ENCODE measurements around the gene PLOD2.

The PLOD2 gene

DNA sequence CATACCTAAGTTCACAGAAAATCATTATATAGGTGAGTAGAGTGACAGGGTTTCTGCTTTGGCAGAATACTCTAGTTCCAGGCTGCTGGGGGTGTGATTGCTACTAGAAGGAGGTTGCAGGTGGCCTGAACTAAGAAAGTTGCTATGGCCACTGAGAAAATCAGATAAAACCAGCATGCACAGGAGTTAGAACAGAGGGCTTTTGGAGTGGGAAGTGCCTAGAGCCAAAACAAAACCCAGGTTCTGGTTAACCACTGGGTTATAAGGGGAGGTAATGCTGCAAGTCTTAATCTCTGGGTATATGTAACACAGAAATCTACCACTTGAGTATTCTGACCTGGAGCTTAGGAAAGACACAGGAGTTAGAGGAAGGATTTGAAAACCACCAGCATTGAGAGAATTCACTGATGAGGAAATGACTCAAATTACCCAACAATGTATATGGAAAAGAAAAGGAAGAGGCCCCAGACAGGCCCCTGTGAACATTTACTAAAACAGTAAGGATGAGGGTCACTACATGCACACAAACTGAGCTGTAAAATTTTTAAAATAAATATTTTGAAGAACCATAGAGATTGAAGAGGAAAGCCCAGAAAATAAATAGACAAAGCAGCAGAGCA, 60.0 kb downstream of the PLOD2 start:
- no peak for DNase-seq (ENCODE audit: low spot score)

DNA sequence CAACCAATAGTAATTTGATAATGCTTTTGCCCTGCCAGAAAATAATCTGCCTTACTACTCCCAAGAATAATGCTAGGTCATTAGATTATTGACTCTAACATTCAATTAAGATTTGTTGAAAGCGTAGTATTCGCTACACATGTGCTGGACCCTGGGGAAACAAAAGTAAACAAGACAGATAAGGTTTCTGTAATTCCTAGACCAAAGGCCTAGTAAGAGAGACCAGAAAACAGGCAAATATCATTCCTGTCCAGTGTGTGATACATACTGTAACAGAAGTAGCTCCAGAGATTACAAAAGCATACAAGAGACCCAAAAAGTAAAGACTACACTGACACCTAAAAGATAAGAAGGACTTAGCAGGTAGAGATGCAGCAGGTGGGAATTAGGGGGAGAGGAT, 60.8 kb downstream of the PLOD2 start:
- no peak for DNase-seq (ENCODE audit: low spot score)

DNA sequence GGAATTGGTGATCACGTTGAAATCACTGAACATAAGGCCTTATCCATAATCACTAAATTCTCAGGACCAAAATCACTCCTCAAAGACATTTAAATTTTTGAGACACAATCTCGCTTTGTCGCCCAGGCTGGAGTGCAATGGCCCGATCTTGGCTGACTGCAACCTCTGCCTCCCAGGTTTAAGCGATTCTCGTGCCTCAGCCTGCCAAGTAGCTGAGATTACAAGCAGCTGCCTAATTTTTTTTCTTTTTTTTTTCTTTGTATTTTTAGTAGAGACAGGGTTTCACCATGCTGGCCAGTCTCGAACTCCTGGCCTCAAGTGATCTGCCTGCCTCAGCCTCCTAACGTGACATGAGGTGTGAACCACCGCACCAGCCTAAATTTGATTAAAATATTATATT, 61.7 kb downstream of the PLOD2 start:
- no peak for DNase-seq (ENCODE audit: low spot score)

DNA sequence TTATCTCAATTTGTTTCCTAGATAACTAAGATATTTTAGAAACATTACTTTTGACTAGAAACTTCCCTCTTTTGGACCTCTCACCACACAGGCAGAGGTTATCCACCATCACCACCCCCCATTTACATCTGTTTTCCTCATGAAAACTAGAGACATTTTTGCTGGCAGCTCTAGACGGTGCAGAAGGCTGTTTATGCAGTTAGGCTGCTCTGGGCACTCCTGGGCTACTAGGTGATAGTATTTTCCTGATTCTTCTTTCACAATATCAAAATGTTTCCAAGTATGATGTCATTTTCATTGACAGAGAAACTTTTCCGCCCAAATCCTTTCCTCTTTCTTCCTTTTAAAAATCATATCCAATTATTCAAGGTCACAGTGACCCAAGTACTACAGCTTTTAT, 67.1 kb downstream of the PLOD2 start:
- no peak for DNase-seq (ENCODE audit: low spot score)

DNA sequence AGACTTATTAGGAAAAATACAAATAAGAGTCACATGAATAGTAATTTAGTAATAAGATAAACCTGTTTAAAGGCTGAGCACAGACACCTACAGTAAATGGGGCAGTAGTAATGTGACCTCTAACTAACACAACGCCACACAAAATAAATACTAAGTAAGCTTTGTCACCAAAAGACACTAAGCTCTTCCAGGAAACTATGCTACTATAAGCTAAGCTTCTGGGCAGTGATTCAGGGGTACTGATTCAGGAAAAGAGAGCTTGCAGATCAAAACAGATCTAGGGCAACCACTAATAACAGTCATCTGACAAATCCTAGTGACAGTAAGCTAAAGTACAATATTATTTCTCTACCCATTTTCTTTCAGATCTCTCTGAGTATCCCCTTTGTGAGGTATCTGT, 68.8 kb downstream of the PLOD2 start:
- DNase-seq (ENCODE audit: low spot score): no peak

DNA sequence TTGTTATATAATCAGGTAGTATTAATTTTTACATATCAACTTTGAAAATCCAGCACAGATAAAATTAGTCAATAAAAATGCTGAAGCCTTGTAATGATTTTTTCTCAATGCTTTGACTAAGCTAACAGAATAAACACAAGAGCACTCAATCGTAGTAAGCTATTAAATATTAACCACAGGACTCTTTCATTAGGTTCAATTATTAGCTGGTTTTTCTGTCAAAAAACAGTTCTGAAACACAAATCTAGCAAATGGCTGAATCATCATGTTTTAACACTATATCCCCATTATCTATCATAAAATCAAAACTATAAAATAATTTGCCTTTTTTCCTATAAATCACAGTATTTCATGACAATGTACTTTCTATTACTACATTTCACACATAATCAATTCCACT, 69.6 kb downstream of the PLOD2 start:
- no peak for DNase-seq (ENCODE audit: low spot score)

DNA sequence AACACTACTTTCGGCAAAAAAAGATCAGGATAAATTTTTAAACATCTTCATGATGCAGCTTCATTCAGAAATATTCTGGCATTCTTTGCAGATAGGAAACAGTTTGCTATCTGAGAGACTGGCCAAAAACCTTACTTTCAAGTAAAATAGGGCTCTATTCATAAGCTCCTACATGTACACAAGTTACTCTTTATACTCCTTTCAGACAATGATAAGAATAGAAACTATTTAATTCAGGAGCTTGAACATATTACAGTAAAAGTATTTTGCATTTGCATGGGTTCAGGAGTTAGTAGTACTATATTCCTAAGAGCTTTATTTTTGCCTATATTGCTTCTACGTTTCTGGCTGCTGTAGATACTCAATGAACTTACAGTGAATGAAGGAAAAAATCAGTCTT, 70.5 kb downstream of the PLOD2 start:
- no peak for DNase-seq (ENCODE audit: low spot score)

DNA sequence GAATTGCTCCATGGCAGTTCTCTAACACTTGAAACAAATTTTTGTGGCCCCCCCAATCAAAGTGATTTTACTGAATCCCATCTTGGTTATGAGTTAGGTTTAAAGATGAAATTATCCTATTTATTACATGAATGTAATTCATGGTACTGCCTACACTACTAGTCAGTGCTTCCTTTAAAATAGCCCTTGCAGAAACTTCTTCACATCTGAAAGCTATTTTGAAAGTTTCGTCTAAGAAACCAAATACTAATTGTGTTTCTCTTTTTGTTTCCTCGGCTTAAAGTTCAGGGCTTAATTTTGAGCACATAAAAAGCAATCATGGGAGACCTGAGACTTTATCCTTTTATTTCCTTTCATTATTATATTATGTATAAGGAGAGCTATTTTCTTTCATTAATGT, 72.1 kb downstream of the PLOD2 start:
- DNase-seq (ENCODE audit: low spot score): no peak

DNA sequence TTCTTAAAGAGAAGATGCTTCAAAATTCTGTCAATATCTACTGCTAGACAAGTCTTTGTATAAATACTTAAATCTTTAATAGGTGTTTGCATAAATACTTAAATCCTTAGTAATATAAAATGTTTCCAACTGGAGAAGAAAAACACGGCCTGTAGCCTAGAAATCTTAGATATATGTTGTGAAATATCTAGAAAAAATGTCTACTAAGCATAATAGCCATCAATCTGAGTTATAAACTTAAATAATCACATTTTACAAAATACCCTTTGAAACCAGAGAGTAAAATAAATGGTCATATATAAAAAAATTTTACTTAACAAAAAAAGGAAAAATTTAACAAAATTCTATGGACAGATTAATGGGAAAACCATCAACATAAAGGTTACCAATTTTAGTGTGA, 73.9 kb downstream of the PLOD2 start:
- DNase-seq (ENCODE audit: low spot score): no peak

DNA sequence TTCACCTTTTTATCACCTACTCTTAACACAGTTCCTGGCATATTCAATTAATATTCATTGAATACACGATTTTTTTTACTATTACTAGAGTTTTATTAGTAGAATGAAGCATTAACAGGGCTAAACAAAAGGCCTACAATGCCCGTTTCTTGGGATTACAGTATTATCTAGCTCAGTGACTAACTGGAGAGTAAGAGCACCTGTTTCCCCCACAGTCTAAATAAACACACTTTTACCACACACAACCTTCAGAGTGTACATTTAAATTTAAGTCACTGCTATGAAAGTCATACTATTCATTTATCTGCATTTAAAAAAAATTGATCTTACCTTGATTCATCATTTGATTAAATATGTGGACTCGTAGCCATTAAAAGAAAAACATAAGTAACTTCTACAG, 74.8 kb downstream of the PLOD2 start:
- DNase-seq (ENCODE audit: low spot score): no peak

DNA sequence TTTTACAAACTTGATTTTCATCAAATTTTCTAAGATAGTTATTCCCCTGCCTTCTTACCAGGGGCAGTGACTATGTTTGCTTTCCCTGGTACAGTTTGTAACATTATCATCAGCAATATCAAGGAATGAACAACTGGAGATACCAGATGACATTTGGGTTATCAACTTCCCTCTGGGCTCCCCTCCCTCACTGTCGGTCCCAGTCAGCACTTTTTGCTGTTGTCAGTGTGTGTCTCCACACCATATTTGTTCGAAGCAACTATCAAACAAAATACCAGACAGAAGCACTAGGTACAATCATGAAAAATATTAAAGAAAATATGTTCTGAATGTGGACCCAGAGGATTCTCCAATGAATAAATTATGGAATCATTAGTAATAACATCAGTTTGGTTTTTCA, 75.3 kb downstream of the PLOD2 start:
- DNase-seq (ENCODE audit: low spot score): no peak

DNA sequence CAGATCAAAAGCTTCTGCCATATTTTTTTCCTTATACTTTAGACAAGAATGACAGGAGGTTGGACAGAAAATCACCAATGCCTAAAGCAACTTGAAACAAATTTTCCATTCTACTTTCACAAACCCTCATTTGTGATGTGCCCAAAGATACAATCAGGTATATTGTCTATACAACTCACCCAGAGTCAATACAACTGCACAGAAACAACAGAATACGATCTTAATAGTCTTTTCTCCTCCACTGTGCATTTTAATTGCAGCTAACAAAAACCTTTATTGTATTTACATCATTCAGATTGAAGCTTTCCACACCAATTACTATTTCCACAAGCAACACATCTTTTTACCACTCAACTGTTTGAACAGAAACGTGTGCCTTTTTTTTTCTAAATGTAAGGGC, 80.4 kb downstream of the PLOD2 start:
- DNase-seq (ENCODE audit: low spot score): no peak

DNA sequence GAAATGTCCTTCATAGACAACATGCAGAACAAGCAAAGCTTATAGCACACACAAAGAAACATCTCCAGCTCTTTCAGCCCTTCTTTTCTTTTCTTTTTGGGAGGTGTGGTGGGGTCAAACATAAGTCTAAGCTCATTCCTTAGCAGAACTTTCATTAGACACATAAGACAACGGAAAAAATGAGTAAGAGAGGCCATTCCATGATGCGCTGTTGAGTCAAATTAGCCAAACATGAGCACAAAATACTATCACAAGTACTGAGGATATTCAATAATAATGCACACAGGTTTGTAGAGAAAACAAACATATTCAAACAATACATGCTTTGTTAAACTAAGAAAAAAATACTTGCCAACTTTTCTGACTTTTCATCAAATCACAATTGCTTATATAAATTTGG, 83.0 kb downstream of the PLOD2 start:
- DNase-seq (ENCODE audit: low spot score): no peak

DNA sequence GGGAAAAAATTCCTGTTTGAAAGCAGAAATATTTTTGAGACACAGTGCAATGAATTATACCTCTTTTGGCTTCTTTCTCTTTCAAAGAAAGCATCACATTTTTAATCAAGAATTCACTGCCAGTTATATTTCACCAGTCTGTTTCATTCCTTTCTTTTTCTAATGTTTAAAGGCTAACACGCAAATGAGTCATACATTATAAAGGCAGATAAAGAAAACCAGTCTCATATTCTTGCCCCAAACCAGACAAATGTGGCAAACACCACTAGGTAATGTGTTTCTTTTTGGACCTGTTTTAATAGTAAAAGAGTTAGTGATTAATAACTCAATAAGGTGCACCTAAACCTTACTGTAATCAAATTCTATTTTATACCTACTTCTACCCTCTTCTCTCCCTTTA, 83.8 kb downstream of the PLOD2 start:
- DNase-seq (ENCODE audit: low spot score): no peak

DNA sequence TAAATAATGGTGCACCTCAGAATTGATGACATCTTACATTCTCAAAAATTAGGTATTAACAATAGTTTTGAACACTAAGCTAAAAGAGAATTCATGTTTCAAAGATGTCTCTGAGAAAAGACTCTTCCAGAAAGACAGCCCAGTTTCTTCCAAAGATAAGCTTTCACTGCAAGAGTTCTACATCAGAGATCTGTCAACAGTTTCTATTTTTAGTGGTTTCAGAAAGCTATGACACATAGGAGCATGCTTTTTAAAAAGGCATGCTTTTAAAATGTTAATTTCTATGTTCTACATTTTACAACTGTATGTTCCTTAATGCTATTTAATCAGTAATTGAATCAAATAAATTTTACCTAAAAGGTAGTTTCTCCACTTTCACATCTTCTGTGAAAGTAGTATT, 88.2 kb downstream of the PLOD2 start:
- DNase-seq (ENCODE audit: low spot score): no peak

DNA sequence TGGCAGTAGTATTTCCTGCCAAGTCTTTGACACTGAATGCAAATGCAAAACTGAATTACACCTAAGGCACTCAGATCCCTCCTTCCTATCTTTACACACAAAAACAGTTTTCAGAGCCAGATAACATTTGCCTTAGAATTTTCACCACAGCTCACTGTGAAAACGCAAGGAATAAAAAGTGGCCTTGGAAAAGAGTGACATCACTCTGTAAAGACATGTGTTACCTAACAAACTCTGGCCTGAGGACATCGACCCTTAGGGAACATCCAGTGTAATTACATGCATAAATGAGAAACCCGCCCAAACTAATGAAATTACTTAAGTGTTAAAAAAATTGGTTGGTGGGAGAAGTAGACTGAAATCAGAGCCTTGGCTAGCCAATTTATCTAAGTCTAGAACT, 88.9 kb downstream of the PLOD2 start:
- no peak for DNase-seq (ENCODE audit: low spot score)

DNA sequence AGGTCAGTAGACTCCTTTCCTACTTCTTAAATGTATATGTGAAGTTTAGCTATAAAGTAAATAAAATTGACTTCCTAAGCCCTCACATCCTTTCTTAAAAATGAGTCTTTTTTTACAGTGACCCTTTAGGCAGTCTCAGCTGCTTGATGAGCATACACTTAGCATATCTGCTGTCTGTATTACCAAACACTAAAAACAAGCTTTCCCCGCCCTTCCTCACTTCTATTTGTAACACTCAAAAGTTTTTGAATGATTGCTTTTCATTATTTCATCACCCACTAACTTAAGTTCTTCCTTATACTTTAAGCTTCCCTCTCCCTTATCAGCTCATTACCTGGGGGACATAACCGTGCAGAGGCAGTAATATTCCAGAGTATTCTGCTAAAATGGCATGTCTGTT, 89.4 kb downstream of the PLOD2 start:
- no peak for DNase-seq (ENCODE audit: low spot score)

DNA sequence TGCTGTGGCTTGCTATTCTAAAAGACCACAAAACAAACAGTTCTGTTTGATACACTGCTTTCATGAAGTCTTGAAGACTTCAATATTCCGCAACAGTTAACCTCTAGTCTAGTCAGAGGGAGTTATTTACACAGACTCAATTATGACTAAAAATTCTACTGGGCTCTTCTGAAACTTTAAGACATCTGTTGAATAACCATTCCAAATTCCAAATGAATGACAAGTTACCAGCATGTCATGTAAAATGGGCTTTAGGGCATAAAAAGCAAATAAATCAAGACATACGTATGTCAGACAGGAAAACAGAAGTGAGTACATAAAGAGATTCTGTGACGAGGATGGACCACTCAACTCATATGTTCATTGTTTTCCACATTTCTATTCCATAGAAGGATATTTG, 93.9 kb downstream of the PLOD2 start:
- no peak for DNase-seq (ENCODE audit: low spot score)

DNA sequence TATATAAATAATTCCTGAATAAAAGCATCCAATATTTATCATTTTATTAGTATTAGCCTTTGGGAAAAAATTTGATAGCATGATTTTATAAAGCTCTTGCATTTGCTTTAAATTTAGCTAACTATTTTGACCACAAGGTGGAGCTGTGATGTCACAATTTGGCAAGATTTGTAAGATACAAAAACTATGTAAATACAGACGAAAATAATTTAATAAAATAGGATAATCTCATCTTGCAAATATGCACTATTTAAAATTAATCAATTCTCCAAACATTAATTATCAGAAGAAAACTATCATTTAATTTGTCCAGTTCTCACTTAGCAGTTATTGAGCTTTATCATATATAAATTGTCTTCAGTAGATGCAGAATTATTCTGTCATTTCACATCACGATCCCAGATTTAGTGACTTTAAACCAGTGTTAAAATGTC, 95.4 kb downstream of the PLOD2 start:
- peak; percentile 49 for DNase-seq (ENCODE audit: low spot score)

DNA sequence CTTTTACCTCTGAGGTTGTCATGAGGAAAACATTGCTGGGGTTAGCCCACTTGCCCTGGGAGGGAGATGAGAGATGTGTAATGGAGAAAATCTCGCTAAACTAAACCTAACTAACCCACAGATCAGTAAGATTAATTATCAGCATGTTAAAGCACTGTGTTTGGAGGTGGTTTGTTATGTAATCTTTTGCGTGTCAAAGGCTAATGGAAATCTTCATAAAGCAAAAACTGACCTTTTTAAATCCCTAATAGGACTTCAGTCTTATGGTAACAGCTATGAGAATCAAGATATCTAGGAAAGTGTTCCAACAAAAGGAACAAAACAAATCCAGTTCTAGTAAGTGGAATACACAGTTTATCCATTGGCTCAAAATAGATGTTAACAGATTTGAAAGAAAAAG, 102.7 kb downstream of the PLOD2 start:
- DNase-seq (ENCODE audit: low spot score): no peak

DNA sequence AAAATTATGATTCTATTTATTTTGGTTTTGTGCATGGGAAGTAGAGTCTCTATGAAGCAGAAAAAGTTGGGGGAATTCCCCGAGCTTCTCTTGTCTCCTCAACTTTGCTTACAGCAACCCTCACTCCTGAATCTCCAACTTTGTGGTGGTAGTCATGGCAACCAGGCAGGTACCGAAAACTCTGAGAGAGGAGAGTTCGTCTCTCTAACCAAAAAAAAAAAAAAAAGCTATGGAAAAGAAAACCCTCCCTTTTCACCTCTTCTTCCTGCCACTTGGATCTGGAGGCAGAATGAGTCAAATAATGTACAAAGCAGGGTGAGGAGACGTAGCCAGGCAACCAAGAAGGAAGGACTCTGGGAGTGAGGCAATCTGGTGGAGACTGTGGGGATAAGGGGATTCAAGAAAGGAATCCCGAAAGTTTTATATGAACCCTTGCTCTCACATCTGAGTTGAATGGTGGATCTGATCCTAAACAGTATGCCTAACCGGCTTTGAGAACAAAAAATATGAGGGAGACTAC, 108.1 kb downstream of the PLOD2 start:
- DNase-seq (ENCODE audit: low spot score): no peak

DNA sequence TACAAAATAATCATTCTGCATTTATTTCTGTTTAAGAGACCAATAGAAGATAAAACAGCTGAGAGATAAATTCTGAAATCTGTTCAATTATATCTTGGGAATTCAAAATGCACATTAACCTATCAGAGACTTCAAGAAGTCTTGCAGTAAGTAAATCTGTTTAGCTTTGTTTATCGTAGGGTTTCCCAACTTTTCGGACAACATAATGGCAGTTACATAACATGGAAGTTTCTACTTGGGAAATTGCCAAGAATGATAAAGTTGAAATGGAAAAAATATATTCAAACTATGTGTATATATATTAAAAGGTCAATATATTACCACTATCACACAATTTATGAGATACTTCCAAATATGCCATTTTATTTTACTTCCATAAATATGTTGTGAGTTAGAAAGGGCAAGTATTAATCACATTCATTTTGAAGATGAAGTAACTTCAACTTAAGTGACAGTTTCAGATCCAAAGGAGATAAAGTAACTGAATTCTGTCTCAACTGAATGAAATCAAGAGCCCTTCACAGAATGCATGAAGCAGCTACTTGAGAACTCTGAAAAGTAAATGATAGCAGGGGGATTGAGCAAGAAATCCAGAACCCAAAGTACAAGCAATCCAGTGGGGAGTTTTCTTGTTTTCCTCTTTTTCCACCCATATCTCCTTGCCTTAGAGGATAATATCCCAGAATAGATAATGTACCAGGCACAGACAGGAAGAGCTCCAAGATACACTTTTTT, 108.8 kb downstream of the PLOD2 start:
- no peak for DNase-seq (ENCODE audit: low spot score)

DNA sequence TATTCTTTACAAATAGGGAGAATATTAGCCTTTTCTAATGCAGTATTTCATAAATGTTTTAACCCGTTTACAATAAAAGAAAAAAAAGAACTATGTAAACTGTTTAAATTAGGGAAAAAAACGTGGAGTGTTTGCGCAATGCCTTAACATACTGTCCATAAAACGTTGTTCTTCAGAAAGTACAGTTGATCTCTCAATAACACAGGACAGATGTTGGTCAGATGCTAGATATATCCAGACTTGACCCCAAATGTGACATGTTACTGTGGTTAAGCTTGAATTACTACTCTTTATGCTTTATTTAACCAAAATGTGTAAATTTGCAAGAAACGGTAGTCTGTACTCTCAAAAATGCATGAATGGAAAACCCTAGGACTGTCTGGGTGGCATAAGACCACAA, 110.3 kb downstream of the PLOD2 start:
- no peak for DNase-seq (ENCODE audit: low spot score)

DNA sequence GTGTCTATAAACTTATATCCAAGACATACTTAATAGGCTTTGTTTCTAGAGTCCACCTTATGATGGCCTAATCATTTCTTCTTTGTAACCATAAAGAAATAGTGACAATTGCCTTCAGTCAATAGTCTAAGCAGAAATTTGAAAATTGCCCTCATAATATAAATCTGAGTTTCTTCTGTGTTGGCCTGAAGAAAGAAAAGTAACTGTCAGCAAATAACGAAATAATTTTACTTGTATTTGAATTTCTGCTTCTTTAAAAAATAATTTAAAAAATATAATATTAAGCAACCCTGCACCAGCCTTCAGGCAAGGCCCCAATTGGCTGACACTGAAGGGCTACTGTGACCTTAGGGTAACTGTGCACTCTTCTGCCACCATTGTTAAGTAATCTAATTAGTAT, 113.5 kb downstream of the PLOD2 start:
- no peak for DNase-seq (ENCODE audit: low spot score)

All from putamen (tissue), 1 donor.